ENCODE results near the gene MAP3K14. TPM values are rescaled to one million over a fixed set of nuclear protein-coding genes. Genes with fewer than 3 reads are reported as not detected.
A peak's percentile ranks its signal among the peaks of the same experiment; 100 is the strongest.

The MAP3K14 gene
- total and polyA plus RNA-seq, 10 of the 15 experiments (the other 5 are each of a cell fraction or from before 2014, with no cell fraction given), result 2.1 to 33.3 (median 19.7) TPM

DNA sequence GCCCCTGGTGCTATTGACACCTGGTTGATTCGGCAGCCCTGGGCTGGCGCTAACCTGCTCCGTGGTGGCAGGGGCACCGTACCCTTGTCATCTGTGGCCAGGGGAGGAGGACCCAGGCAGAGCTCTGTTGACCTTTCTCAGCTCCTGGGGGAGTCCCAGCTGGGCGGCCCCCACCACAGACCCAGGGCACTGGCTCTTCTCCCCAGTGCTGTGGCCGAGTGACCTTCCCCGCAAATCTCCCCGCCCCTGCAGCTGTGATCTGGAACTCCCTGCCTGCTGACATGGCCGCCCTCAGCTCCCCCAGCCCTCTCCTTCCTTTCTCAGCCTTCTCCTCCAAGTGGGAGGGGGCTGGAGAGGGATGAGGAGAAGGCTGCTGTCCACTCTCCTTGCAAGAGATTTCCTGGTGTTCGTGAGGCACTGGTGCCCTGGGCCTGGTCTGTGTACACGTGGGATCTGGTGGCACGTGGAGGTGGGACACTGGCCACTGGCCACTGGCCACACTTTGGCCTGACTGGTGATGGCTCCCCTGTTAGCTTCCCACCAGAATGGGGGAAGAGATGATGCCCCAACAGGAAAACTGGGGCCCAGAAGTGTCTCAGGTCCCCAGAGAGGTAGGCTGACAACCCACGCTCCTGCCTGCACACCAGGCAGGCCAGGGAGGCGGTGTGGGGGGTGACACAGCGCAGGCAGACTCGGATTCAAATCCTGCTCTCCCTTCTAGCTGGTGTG, 87.0 kb downstream of the MAP3K14 start (continued):
- TF ChIP-seq, protein P1, sequence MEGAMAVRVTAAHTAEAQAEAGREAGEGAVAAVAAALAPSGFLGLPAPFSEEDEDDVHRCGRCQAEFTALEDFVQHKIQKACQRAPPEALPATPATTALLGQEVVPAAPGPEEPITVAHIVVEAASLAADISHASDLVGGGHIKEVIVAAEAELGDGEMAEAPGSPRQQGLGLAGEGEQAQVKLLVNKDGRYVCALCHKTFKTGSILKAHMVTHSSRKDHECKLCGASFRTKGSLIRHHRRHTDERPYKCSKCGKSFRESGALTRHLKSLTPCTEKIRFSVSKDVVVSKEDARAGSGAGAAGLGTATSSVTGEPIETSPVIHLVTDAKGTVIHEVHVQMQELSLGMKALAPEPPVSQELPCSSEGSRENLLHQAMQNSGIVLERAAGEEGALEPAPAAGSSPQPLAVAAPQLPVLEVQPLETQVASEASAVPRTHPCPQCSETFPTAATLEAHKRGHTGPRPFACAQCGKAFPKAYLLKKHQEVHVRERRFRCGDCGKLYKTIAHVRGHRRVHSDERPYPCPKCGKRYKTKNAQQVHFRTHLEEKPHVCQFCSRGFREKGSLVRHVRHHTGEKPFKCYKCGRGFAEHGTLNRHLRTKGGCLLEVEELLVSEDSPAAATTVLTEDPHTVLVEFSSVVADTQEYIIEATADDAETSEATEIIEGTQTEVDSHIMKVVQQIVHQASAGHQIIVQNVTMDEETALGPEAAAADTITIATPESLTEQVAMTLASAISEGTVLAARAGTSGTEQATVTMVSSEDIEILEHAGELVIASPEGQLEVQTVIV (IDR thresholded peaks at IDR 0.05; ENCODE audit: borderline replicate concordance, partially characterized antibody), result no peak
- TF ChIP-seq BCL11A (IDR thresholded peaks at IDR 0.05; ENCODE audit: low read depth, low read length) (0 out of 2 replicates have a peak, but pooled peaks have one; percentile 13), SIN3A (IDR thresholded peaks at IDR 0.05; ENCODE audit: low read depth, low read length) (no peak), SMC3 (IDR thresholded peaks at IDR 0.05; ENCODE audit: borderline replicate concordance, low read length) (no peak), IKZF2 (IDR thresholded peaks at IDR 0.05) (no peak), TCF3 (IDR thresholded peaks at IDR 0.05; ENCODE audit: borderline replicate concordance, insufficient read depth, low read depth, low read length) (no peak), HDAC2 (IDR thresholded peaks at IDR 0.05) (no peak), ZNF274 (IDR thresholded peaks at IDR 0.05; ENCODE audit: insufficient read depth, insufficient read length) (no peak), SMARCA5 (IDR thresholded peaks at IDR 0.05) (0 out of 2 replicates have a peak, but pooled peaks have one; percentile 36), ASH2L (IDR thresholded peaks at IDR 0.05; ENCODE audit: borderline replicate concordance, low read depth) (no peak), NFIC (IDR thresholded peaks at IDR 0.05; ENCODE audit: low read depth, low read length) (no peak), ZBTB40 (IDR thresholded peaks at IDR 0.05; ENCODE audit: borderline replicate concordance) (no peak), EGR1 (IDR thresholded peaks at IDR 0.05; ENCODE audit: borderline replicate concordance in 1 of 2, low read depth in 2 of 2, low read length in 2 of 2) (peak in 1 of 2 experiments; percentile 9; a peak in 1 of 3 replicates), IKZF1 (conservative IDR thresholded peaks at IDR 0.05) (no peak; the same call in 1 of the 2 replicates), NR2C1 (IDR thresholded peaks at IDR 0.05) (0 out of 2 replicates have a peak, but pooled peaks have one; percentile 10)
- TF ChIP-seq, protein P2, sequence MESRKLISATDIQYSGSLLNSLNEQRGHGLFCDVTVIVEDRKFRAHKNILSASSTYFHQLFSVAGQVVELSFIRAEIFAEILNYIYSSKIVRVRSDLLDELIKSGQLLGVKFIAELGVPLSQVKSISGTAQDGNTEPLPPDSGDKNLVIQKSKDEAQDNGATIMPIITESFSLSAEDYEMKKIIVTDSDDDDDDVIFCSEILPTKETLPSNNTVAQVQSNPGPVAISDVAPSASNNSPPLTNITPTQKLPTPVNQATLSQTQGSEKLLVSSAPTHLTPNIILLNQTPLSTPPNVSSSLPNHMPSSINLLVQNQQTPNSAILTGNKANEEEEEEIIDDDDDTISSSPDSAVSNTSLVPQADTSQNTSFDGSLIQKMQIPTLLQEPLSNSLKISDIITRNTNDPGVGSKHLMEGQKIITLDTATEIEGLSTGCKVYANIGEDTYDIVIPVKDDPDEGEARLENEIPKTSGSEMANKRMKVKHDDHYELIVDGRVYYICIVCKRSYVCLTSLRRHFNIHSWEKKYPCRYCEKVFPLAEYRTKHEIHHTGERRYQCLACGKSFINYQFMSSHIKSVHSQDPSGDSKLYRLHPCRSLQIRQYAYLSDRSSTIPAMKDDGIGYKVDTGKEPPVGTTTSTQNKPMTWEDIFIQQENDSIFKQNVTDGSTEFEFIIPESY (IDR thresholded peaks at IDR 0.05), result no peak
- TF ChIP-seq, protein P3, sequence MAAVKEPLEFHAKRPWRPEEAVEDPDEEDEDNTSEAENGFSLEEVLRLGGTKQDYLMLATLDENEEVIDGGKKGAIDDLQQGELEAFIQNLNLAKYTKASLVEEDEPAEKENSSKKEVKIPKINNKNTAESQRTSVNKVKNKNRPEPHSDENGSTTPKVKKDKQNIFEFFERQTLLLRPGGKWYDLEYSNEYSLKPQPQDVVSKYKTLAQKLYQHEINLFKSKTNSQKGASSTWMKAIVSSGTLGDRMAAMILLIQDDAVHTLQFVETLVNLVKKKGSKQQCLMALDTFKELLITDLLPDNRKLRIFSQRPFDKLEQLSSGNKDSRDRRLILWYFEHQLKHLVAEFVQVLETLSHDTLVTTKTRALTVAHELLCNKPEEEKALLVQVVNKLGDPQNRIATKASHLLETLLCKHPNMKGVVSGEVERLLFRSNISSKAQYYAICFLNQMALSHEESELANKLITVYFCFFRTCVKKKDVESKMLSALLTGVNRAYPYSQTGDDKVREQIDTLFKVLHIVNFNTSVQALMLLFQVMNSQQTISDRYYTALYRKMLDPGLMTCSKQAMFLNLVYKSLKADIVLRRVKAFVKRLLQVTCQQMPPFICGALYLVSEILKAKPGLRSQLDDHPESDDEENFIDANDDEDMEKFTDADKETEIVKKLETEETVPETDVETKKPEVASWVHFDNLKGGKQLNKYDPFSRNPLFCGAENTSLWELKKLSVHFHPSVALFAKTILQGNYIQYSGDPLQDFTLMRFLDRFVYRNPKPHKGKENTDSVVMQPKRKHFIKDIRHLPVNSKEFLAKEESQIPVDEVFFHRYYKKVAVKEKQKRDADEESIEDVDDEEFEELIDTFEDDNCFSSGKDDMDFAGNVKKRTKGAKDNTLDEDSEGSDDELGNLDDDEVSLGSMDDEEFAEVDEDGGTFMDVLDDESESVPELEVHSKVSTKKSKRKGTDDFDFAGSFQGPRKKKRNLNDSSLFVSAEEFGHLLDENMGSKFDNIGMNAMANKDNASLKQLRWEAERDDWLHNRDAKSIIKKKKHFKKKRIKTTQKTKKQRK (IDR thresholded peaks at IDR 0.05; ENCODE audit: low read depth, low read length), result no peak

Data from GM12878 (cell line).